GM12872 (cell line): Measurements from ENCODE around the gene PTPRN2.

Source experiments
- CTCF ChIP-seq: IDR thresholded peaks from 3 replicates; pipeline ENCODE4 v1.5.1; 2011; ENCODE audit warnings: low read depth, mild to moderate bottlenecking, low read length, moderate library complexity; ENCODE audit not compliant: insufficient read depth

Gene PTPRN2

GRCh38 chr7:157831143-157831905, 756.3 kb downstream of the PTPRN2 start:
- no peak for TF ChIP-seq CTCF

GRCh38 chr7:157830331-157830730, 757.3 kb downstream of the PTPRN2 start:
- no peak for TF ChIP-seq CTCF

GRCh38 chr7:157829491-157829890, 758.1 kb downstream of the PTPRN2 start:
- TF ChIP-seq CTCF: no peak

GRCh38 chr7:157828881-157829280, 758.7 kb downstream of the PTPRN2 start:
- TF ChIP-seq CTCF: no peak

- no peak for TF ChIP-seq CTCF
Observed at GRCh38 chr7:157828190-157828589, 759.4 kb downstream of the PTPRN2 start.

- no peak for TF ChIP-seq CTCF
Observed at GRCh38 chr7:157827863-157828160, 759.8 kb downstream of the PTPRN2 start.

- no peak for TF ChIP-seq CTCF
Observed at GRCh38 chr7:157827045-157827862, 760.4 kb downstream of the PTPRN2 start.
